Endothelial cell of umbilical vein (primary cell): Measurements from ENCODE around the gene PPIP5K1. TPM values are rescaled to one million over a fixed set of nuclear protein-coding genes. Genes with fewer than 3 reads are reported as not detected.

Experiments used
- BruUV-seq: library from RNA; stranded (reverse); fragments of 400-500 nt; replicated peaks from 2 replicates; lab custom pipeline; 2021; lab: Mats Ljungman, UMichigan
- CTCF ChIA-PET: fragments of 300-600, 350-600 bp; sonication (Branson Sonifier 250); formaldehyde crosslinking; loops from one replicate; lab custom pipeline; 2021; ENCODE audit warnings: antibody characterized with exemption, inconsistent platforms; lab: Charles Lee
- POLR2A ChIA-PET: fragments of 300-600, 350-600 bp; sonication (Branson Sonifier 250); formaldehyde crosslinking; loops from one replicate; lab custom pipeline; 2021; ENCODE audit warnings: antibody characterized with exemption, inconsistent platforms; lab: Charles Lee
- DNase-seq: peaks from one replicate; pipeline ENCODE4 v3.0.0-alpha.2; 2011; ENCODE audit warnings: low read depth, low spot score
- FAIRE-seq: peaks from 2 replicates; lab custom pipeline; 2011; peaks lifted over from hg19 to GRCh38; lab: Jason Lieb, UNC
- H2AFZ ChIP-seq: 2 replicates; pipeline ENCODE4 v1.6.0; 2012; ENCODE audit warnings: low read depth, low read length, control low read depth, inconsistent platforms
- H3K27ac ChIP-seq: 2 replicates; pipeline ENCODE4 v1.5.1; 2011; ENCODE audit warnings: low read depth, mild to moderate bottlenecking, control low read depth, low read length, moderate library complexity; ENCODE audit not compliant: insufficient read depth
- H3K27me3 ChIP-seq, 2 experiments: 2 replicates each; pipeline versions ENCODE4 v1.6.0 to v1.6.1; 2011; ENCODE audit warnings: low read length in 2 of 2, mixed read lengths in 1 of 2; ENCODE audit not compliant: control insufficient read depth in 2 of 2, insufficient read depth in 2 of 2
- H3K36me3 ChIP-seq, 2 experiments: 2 replicates in 1 of 2; 3 replicates in 1 of 2; pipeline ENCODE4 v1.5.1; 2011; ENCODE audit warnings: low read length in 2 of 2, mild to moderate bottlenecking in 1 of 2, moderate library complexity in 1 of 2; ENCODE audit not compliant: control insufficient read depth in 2 of 2, insufficient read depth in 2 of 2; ENCODE audit errors: extremely low read depth in 1 of 2
- H3K4me1 ChIP-seq: 3 replicates; pipeline ENCODE4 v1.5.1; 2011; ENCODE audit warnings: mild to moderate bottlenecking, low read length; ENCODE audit not compliant: control insufficient read depth, insufficient read depth; ENCODE audit errors: extremely low read depth
- H3K4me2 ChIP-seq: 2 replicates; pipeline ENCODE4 v1.6.1; 2011; ENCODE audit warnings: low read length, control low read depth, mixed read lengths; ENCODE audit not compliant: insufficient read depth
- H3K4me3 ChIP-seq, 3 experiments: fragments of 200-600 bp in 1 of 3; sonication (generic), shearing (Covaris generic) in 1 of 3; replicated peaks in 1 of 3; 2 replicates each; pipeline ENCODE4 v1.5.1; 2011 to 2016; ENCODE audit warnings: control low read depth in 3 of 3, low read length in 3 of 3, mild to moderate bottlenecking in 2 of 3, inconsistent platforms in 1 of 3, low read depth in 1 of 3, moderate library complexity in 1 of 3; ENCODE audit not compliant: insufficient read depth in 1 of 3
- H3K79me2 ChIP-seq: 2 replicates; pipeline ENCODE4 v1.6.0; 2012; ENCODE audit warnings: low read length, inconsistent platforms; ENCODE audit not compliant: control insufficient read depth, insufficient read depth
- H3K9ac ChIP-seq: replicated peaks from 2 replicates; pipeline ENCODE3; 2011; ENCODE audit warnings: low read length, control low read depth; ENCODE audit not compliant: insufficient read depth; ENCODE audit errors: extremely low read depth
- H3K9me1 ChIP-seq: replicated peaks from 3 replicates; pipeline ENCODE4 v1.6.0; 2011; ENCODE audit warnings: mild to moderate bottlenecking, low read length; ENCODE audit not compliant: control insufficient read depth, insufficient read depth; ENCODE audit errors: extremely low read depth
- H3K9me3 ChIP-seq: replicated peaks from 2 replicates; pipeline ENCODE4 v1.5.1; 2012; ENCODE audit warnings: low read length, inconsistent platforms; ENCODE audit not compliant: control insufficient read depth, insufficient read depth
- H4K20me1 ChIP-seq: replicated peaks from 2 replicates; pipeline ENCODE3; 2011; ENCODE audit warnings: mild to moderate bottlenecking, low read length; ENCODE audit not compliant: control insufficient read depth, insufficient read depth; ENCODE audit errors: extremely low read depth
- CTCF ChIP-seq, 2 donors: IDR thresholded peaks; 1 replicate in 1 of 2; 2 replicates in 1 of 2; pipeline ENCODE4 v1.5.1; 2011; ENCODE audit warnings: low read length in 2 of 2, mild to moderate bottlenecking in 2 of 2, moderate library complexity in 2 of 2, control low read depth in 1 of 2, inconsistent platforms in 1 of 2, low read depth in 1 of 2; ENCODE audit not compliant: insufficient read depth in 1 of 2; ENCODE audit errors: extremely low read depth in 1 of 2
- EZH2 ChIP-seq: IDR thresholded peaks from 2 replicates; pipeline ENCODE4 v1.6.1; 2012; ENCODE audit warnings: borderline replicate concordance, low read depth, mild to moderate bottlenecking, moderate library complexity, low read length, inconsistent platforms; ENCODE audit not compliant: severe bottlenecking
- FOS ChIP-seq: IDR thresholded peaks from 2 replicates; pipeline ENCODE4 v1.6.1; 2011; ENCODE audit warnings: mild to moderate bottlenecking, low read length, moderate library complexity, borderline replicate concordance; ENCODE audit not compliant: insufficient read depth
- GATA2 ChIP-seq: IDR thresholded peaks from 2 replicates; pipeline ENCODE4 v1.7.0; 2011; ENCODE audit warnings: low read depth, mild to moderate bottlenecking, moderate library complexity, mixed read lengths, low read length; ENCODE audit not compliant: insufficient read length, insufficient read depth
- JUN ChIP-seq: IDR thresholded peaks from 2 replicates; pipeline ENCODE4 v1.6.1; 2011; ENCODE audit warnings: borderline replicate concordance, low read depth; ENCODE audit not compliant: insufficient read length, insufficient read depth
- MAX ChIP-seq: IDR thresholded peaks from 2 replicates; pipeline ENCODE4 v1.6.1; 2011; ENCODE audit not compliant: insufficient read depth, insufficient read length
- MYC ChIP-seq: IDR thresholded peaks from one replicate; pipeline ENCODE4 v1.6.1; 2011; ENCODE audit warnings: mild to moderate bottlenecking, low read depth, low read length
- POLR2A ChIP-seq: IDR thresholded peaks from 2 replicates; pipeline ENCODE4 v1.6.1; 2012; ENCODE audit warnings: low read depth, mild to moderate bottlenecking, control low read depth, low read length
- POLR2AphosphoS5 ChIP-seq: IDR thresholded peaks from 2 replicates; pipeline ENCODE4 v1.6.1; 2012; ENCODE audit warnings: low read depth, mild to moderate bottlenecking, control low read depth, low read length, moderate library complexity; ENCODE audit not compliant: insufficient read depth
- dilution Hi-C: fragments of 300-500 bp; cut with MboI; formaldehyde crosslinking; loops from one replicate; pipeline ENCODE4 v1.15.0; 2019; ENCODE audit warnings: low sequenced_read_pairs; ENCODE audit not compliant: extremely low pct_ligation_motif_present
- intact Hi-C: fragments of 100-400 bp; cut with micrococcal nuclease; formaldehyde crosslinking; loops from one replicate; pipeline ENCODE4 v1.10.0; 2022
- polyA plus RNA-seq, 4 experiments: library from polyadenylated mRNA; depleted of rRNA in 3 of 4; stranded (reverse) in 3 of 4; unstranded in 1 of 4; fragments of >200 nt; gene quantifications; 2 replicates each; pipeline versions ENCODE4 v1.2.1 to v1.2.3, GENCODE V29; 2011 to 2012; ENCODE audit warnings: missing spikeins in 1 of 4
- total RNA-seq: library from RNA; stranded (reverse); gene quantifications from 2 replicates; pipeline ENCODE4 v1.2.3, GENCODE V29; 2021

PPIP5K1 gene
- total and polyA plus RNA-seq, 2 donors (not counting 3 experiments of a cell fraction or from before 2014, with no cell fraction given), result 22.2 to 35.3 TPM

GRCh38 chr15:43510200-43511011, 79.6 kb downstream of the PPIP5K1 start:
- Histone ChIP-seq H3K9ac (peak overlapping the region; percentile 84), H3K4me2 (peak overlapping the region; percentile 77), H3K79me2 (no peaks in the 10 kb centered on the region), H3K27me3 (no peaks in the 10 kb centered on the region), H4K20me1 (no peaks in the 10 kb centered on the region), H3K4me1 (peaks cover 27% of the 10 kb centered on the region), H3K9me1 (no peaks in the 10 kb centered on the region), H3K9me3 (no peaks in the 10 kb centered on the region), H3K4me3 (peak overlapping the region; percentile 64 to 81 (median 79)), H3K27ac (peak overlapping the region; percentile 77), H3K36me3 (no peaks in the 10 kb centered on the region), H2AFZ (peak overlapping the region; percentile 92)
- dilution Hi-C loops (no loop called here), intact Hi-C loops (loop anchor here (1.0 to 10.0 kb wide), 4 partner anchors 17 to 234 kb away; partner anchors contain the start of genes PDIA3 and TP53BP1)
- POLR2A ChIA-PET, result interaction anchor here (0.6 to 1.7 kb wide), 3 partner anchors 11 to 632 kb away, joined by 3 to 6 read pairs (median 3); partner anchors contain the start of gene TP53BP1
- CTCF ChIA-PET, result interaction anchor here (0.7 to 6.6 kb wide), 15 partner anchors 9 to 307 kb away, joined by 3 to 101 read pairs (median 4); partner anchors contain the start of genes ELL3 and TP53BP1
- peak; percentile 98 for DNase-seq
- TF ChIP-seq JUN, result no peak
- peak; percentile 66 for TF ChIP-seq POLR2AphosphoS5
- no peak for TF ChIP-seq FOS
- TF ChIP-seq EZH2, result no peak
- TF ChIP-seq MAX, result peak; percentile 75
- no peak for TF ChIP-seq GATA2
- TF ChIP-seq POLR2A, result peak; percentile 71
- peak in 1 of 2 donors; percentile 20 for TF ChIP-seq CTCF (IDR thresholded peaks at IDR 0.05; ENCODE audit: extremely low read depth in 1 of 2, insufficient read depth in 1 of 2, low read depth in 1 of 2, low read length in 2 of 2)
- no peak for TF ChIP-seq MYC
- BruUV-seq, result TSS peak; percentile 90
- FAIRE-seq, result peak; percentile 99
